HG02852 (cell line): ENCODE data around the gene FCHSD2.
A peak's percentile ranks its signal among the peaks of the same experiment; 100 is the strongest.

Experiments used
- ATAC-seq: cut with Tn5 transposase; IDR thresholded peaks from one replicate; pipeline ENCODE4 v1.9.1; 2021; ENCODE audit warnings: mild to moderate bottlenecking, moderate library complexity; ENCODE audit not compliant: unreplicated experiment

Gene FCHSD2

GRCh38 chr11:73142128-73142377, at the start of gene FCHSD2:
TSS of gene FCHSD2 (minus strand) at chr11:73142318. CDS start at chr11:73141877, 441 bp downstream.
- ATAC-seq: no peak

- ATAC-seq: no peak
Observed at GRCh38 chr11:73191151-73191550, 49.0 kb upstream of the FCHSD2 start.

- ATAC-seq: no peak
Observed at GRCh38 chr11:73190557-73190885, 48.4 kb upstream of the FCHSD2 start.

- no peak for ATAC-seq
Observed at GRCh38 chr11:73189723-73190556, 47.8 kb upstream of the FCHSD2 start.

GRCh38 chr11:73189315-73189714, 47.2 kb upstream of the FCHSD2 start:
- ATAC-seq: no peak

- no peak for ATAC-seq
Observed at GRCh38 chr11:73188301-73188700, 46.2 kb upstream of the FCHSD2 start.

GRCh38 chr11:73187854-73188253, 45.7 kb upstream of the FCHSD2 start:
- no peak for ATAC-seq

- no peak for ATAC-seq
Observed at GRCh38 chr11:73186886-73187285, 44.8 kb upstream of the FCHSD2 start.

- ATAC-seq: no peak
Observed at GRCh38 chr11:73186294-73186850, 44.3 kb upstream of the FCHSD2 start.

GRCh38 chr11:73185680-73186293, 43.7 kb upstream of the FCHSD2 start:
- no peak for ATAC-seq

GRCh38 chr11:73184953-73185671, 43.0 kb upstream of the FCHSD2 start:
- ATAC-seq: no peak

- no peak for ATAC-seq
Observed at GRCh38 chr11:73182824-73183321, 40.8 kb upstream of the FCHSD2 start.

- no peak for ATAC-seq
Observed at GRCh38 chr11:73178681-73179080, 36.6 kb upstream of the FCHSD2 start.

GRCh38 chr11:73177778-73178539, 35.8 kb upstream of the FCHSD2 start:
- ATAC-seq: peak; percentile 73

GRCh38 chr11:73177380-73177777, 35.3 kb upstream of the FCHSD2 start:
- ATAC-seq: no peak

GRCh38 chr11:73176874-73177155, 34.7 kb upstream of the FCHSD2 start:
- ATAC-seq: no peak

GRCh38 chr11:73176145-73176873, 34.2 kb upstream of the FCHSD2 start:
- ATAC-seq: no peak

- ATAC-seq: no peak
Observed at GRCh38 chr11:73175551-73176144, 33.5 kb upstream of the FCHSD2 start.

GRCh38 chr11:73174495-73174791, 32.3 kb upstream of the FCHSD2 start:
- no peak for ATAC-seq

- no peak for ATAC-seq
Observed at GRCh38 chr11:73173755-73174494, 31.8 kb upstream of the FCHSD2 start.
